Mesenchymal stem cell (in vitro differentiated cells and primary cell): ENCODE measurements around the gene GPC4.
A peak's percentile ranks its signal among the peaks of the same experiment; 100 is the strongest.

Source experiments
- DNase-seq: peaks from one replicate; pipeline ENCODE4 v3.0.0-alpha.2; 2013
- H2AFZ ChIP-seq: one replicate; pipeline ENCODE4 v1.6.1; 2013; ENCODE audit warnings: low read depth, mild to moderate bottlenecking, control low read depth, inconsistent platforms, low read length, moderate library complexity
- H2AK5ac ChIP-seq: 2 replicates; pipeline ENCODE4 v1.6.1; 2013; ENCODE audit warnings: low read length, moderate library complexity, mild to moderate bottlenecking, inconsistent platforms; ENCODE audit not compliant: severe bottlenecking
- H2BK120ac ChIP-seq: one replicate; pipeline ENCODE4 v1.6.1; 2013; ENCODE audit warnings: low read depth, mild to moderate bottlenecking, inconsistent platforms, low read length, moderate library complexity
- H2BK12ac ChIP-seq, 2 experiments: one replicate each; pipeline ENCODE4 v1.6.1; 2013; ENCODE audit warnings: inconsistent platforms in 2 of 2, low read length in 2 of 2, mild to moderate bottlenecking in 2 of 2, moderate library complexity in 2 of 2, control low read depth in 1 of 2
- H2BK15ac ChIP-seq: one replicate; pipeline ENCODE4 v1.6.1; 2013; ENCODE audit warnings: mild to moderate bottlenecking, low read depth, inconsistent platforms; ENCODE audit not compliant: poor library complexity, severe bottlenecking
- H2BK5ac ChIP-seq: 2 replicates; pipeline ENCODE4 v1.6.1; 2013; ENCODE audit warnings: low read depth, mild to moderate bottlenecking, low read length, control low read depth, inconsistent platforms; ENCODE audit not compliant: poor library complexity, severe bottlenecking
- H3K14ac ChIP-seq, 2 experiments: one replicate each; pipeline ENCODE4 v1.6.1; 2013; ENCODE audit warnings: inconsistent platforms in 2 of 2, low read length in 2 of 2, control low read depth in 1 of 2, mild to moderate bottlenecking in 1 of 2, moderate library complexity in 1 of 2
- H3K18ac ChIP-seq, 2 experiments: one replicate each; pipeline ENCODE4 v1.6.1; 2013; ENCODE audit warnings: inconsistent platforms in 2 of 2, low read length in 2 of 2, control low read depth in 1 of 2, low read depth in 1 of 2, mild to moderate bottlenecking in 1 of 2
- H3K23ac ChIP-seq, 2 experiments: one replicate each; pipeline ENCODE4 v1.6.1; 2013; ENCODE audit warnings: inconsistent platforms in 2 of 2, low read length in 2 of 2, mild to moderate bottlenecking in 2 of 2, moderate library complexity in 2 of 2, control low read depth in 1 of 2
- H3K27ac ChIP-seq: 2 replicates; pipeline ENCODE4 v1.5.1; 2013; ENCODE audit warnings: mild to moderate bottlenecking, moderate library complexity, low read length, control low read depth, inconsistent platforms; ENCODE audit not compliant: poor library complexity, severe bottlenecking
- H3K27me3 ChIP-seq, 2 experiments: 2 replicates each; pipeline versions ENCODE4 v1.6.1 to v1.7.0; 2013; ENCODE audit warnings: low read length in 2 of 2, mild to moderate bottlenecking in 2 of 2, moderate library complexity in 2 of 2, control low read depth in 1 of 2, inconsistent platforms in 1 of 2; ENCODE audit not compliant: control insufficient read depth in 1 of 2, insufficient read depth in 1 of 2
- H3K36me3 ChIP-seq, 2 experiments: 2 replicates each; pipeline versions ENCODE4 v1.6.1 to v1.7.0; 2013; ENCODE audit warnings: low read length in 2 of 2, control low read depth in 1 of 2, inconsistent platforms in 1 of 2, low read depth in 1 of 2, mild to moderate bottlenecking in 1 of 2; ENCODE audit not compliant: insufficient read depth in 2 of 2, control insufficient read depth in 1 of 2
- H3K4ac ChIP-seq, 2 experiments: one replicate each; pipeline ENCODE4 v1.6.1; 2013; ENCODE audit warnings: inconsistent platforms in 2 of 2, low read length in 2 of 2, mild to moderate bottlenecking in 2 of 2, moderate library complexity in 2 of 2, control low read depth in 1 of 2, low read depth in 1 of 2
- H3K4me1 ChIP-seq: 2 replicates; pipeline ENCODE4 v1.6.1; 2013; ENCODE audit warnings: low read depth, low read length, control low read depth; ENCODE audit not compliant: control insufficient read depth, insufficient read depth
- H3K4me2 ChIP-seq: 2 replicates; pipeline ENCODE4 v1.6.1; 2013; ENCODE audit warnings: low read length, mild to moderate bottlenecking, inconsistent platforms; ENCODE audit not compliant: poor library complexity, severe bottlenecking
- H3K4me3 ChIP-seq, 2 experiments: 2 replicates each; pipeline versions ENCODE4 v1.5.1 to v1.7.0; 2013; ENCODE audit warnings: low read length in 2 of 2, mild to moderate bottlenecking in 2 of 2, control low read depth in 1 of 2, low read depth in 1 of 2; ENCODE audit not compliant: insufficient read depth in 1 of 2
- H3K79me1 ChIP-seq: replicated peaks from 2 replicates; pipeline ENCODE4 v1.6.1; 2013; ENCODE audit warnings: mild to moderate bottlenecking, control low read depth, low read length, inconsistent platforms; ENCODE audit not compliant: poor library complexity, severe bottlenecking
- H3K9ac ChIP-seq: 2 replicates; pipeline ENCODE4 v1.7.0; 2013; ENCODE audit warnings: mild to moderate bottlenecking, low read length, moderate library complexity
- H3K9me3 ChIP-seq: 2 replicates; pipeline ENCODE4 v1.7.0; 2013; ENCODE audit warnings: mild to moderate bottlenecking, low read length; ENCODE audit not compliant: control insufficient read depth
- H4K8ac ChIP-seq: one replicate; pipeline ENCODE4 v1.6.1; 2013; ENCODE audit warnings: inconsistent platforms, mild to moderate bottlenecking, low read length, moderate library complexity
- H4K91ac ChIP-seq: one replicate; pipeline ENCODE4 v1.6.1; 2013; ENCODE audit warnings: mild to moderate bottlenecking, low read length, inconsistent platforms
- WGBS: methylation state at CpG from one replicate; pipeline ENCODE4 v1.1.7; 2013; ENCODE audit warnings: mixed read lengths; 5-methylcytosine and 5-hydroxymethylcytosine counted together

The GPC4 gene

GRCh38 chrX:133384454-133384853 is 30.8 kb downstream of the GPC4 start:
- no peaks in the 10 kb centered on the region for H3K9me3 ChIP-seq
- H3K27ac ChIP-seq: no peak overlapping the region
- H3K18ac ChIP-seq: no peak overlapping the region
- no peak overlapping the region for H2BK120ac ChIP-seq
- no peak overlapping the region for H3K4me3 ChIP-seq
- no peak overlapping the region for H3K14ac ChIP-seq
- peaks cover 6% of the 10 kb centered on the region for H3K79me1 ChIP-seq
- no peak for DNase-seq
- no peak overlapping the region for H4K8ac ChIP-seq
- H3K4ac ChIP-seq: no peak overlapping the region
- WGBS: 91% methylated on average over 6 of the region's 6 CpGs
- H4K91ac ChIP-seq: no peak overlapping the region
- no peak overlapping the region for H2BK5ac ChIP-seq
- no peaks in the 10 kb centered on the region for H3K36me3 ChIP-seq
- no peak overlapping the region for H3K4me2 ChIP-seq
- H2AK5ac ChIP-seq: no peak overlapping the region
- H3K27me3 ChIP-seq: peaks cover 0 to 10% of the 10 kb centered on the region in 2 experiments
- no peaks in the 10 kb centered on the region for H3K4me1 ChIP-seq
- H2BK15ac ChIP-seq: no peak overlapping the region
- no peak overlapping the region for H3K23ac ChIP-seq
- H2BK12ac ChIP-seq: no peak overlapping the region
- H2AFZ ChIP-seq: no peak overlapping the region
- H3K9ac ChIP-seq: no peak overlapping the region

GRCh38 chrX:133380711-133381619 is 34.3 kb downstream of the GPC4 start:
- Histone ChIP-seq H2BK5ac (no peak overlapping the region), H3K36me3 (no peaks in the 10 kb centered on the region), H3K4me1 (peaks cover 3% of the 10 kb centered on the region), H3K27me3 (peaks cover 0 to 8% of the 10 kb centered on the region in 2 experiments), H2AK5ac (no peak overlapping the region), H2AFZ (no peak overlapping the region), H3K4ac (no peak overlapping the region), H3K9me3 (no peaks in the 10 kb centered on the region), H2BK120ac (no peak overlapping the region), H3K4me2 (no peak overlapping the region), H3K9ac (no peak overlapping the region), H3K18ac (no peak overlapping the region), H3K4me3 (no peak overlapping the region), H3K27ac (no peak overlapping the region), H4K8ac (no peak overlapping the region), H3K79me1 (peaks cover 14% of the 10 kb centered on the region), H2BK12ac (no peak overlapping the region), H3K14ac (no peak overlapping the region), H2BK15ac (no peak overlapping the region), H3K23ac (no peak overlapping the region), H4K91ac (no peak overlapping the region)
- 99% methylated on average over 9 of the region's 10 CpGs for WGBS
- DNase-seq: no peak

GRCh38 chrX:133376422-133376821 is 38.9 kb downstream of the GPC4 start:
- H2BK12ac ChIP-seq: no peak overlapping the region
- no peak overlapping the region for H2BK5ac ChIP-seq
- no peak overlapping the region for H3K18ac ChIP-seq
- peaks cover 3% of the 10 kb centered on the region for H3K4me1 ChIP-seq
- H3K27me3 ChIP-seq: peaks cover 0 to 8% of the 10 kb centered on the region in 2 experiments
- H2AFZ ChIP-seq: no peak overlapping the region
- H2BK15ac ChIP-seq: no peak overlapping the region
- H3K23ac ChIP-seq: no peak overlapping the region
- no peak overlapping the region for H2BK120ac ChIP-seq
- peaks cover 0 to 2% of the 10 kb centered on the region in 2 experiments for H3K36me3 ChIP-seq
- no peak overlapping the region for H3K27ac ChIP-seq
- no peak overlapping the region for H3K4ac ChIP-seq
- H3K79me1 ChIP-seq: peaks cover 10% of the 10 kb centered on the region
- no peak overlapping the region for H2AK5ac ChIP-seq
- H3K4me3 ChIP-seq: no peak overlapping the region
- no peak for DNase-seq
- H4K91ac ChIP-seq: no peak overlapping the region
- 78% methylated on average over 3 of the region's 3 CpGs for WGBS
- no peaks in the 10 kb centered on the region for H3K9me3 ChIP-seq
- no peak overlapping the region for H4K8ac ChIP-seq
- no peak overlapping the region for H3K9ac ChIP-seq
- no peak overlapping the region for H3K4me2 ChIP-seq
- no peak overlapping the region for H3K14ac ChIP-seq

- Histone ChIP-seq H4K91ac (no peak overlapping the region), H2BK12ac (no peak overlapping the region), H2BK5ac (no peak overlapping the region), H3K27ac (no peak overlapping the region), H3K4me2 (no peak overlapping the region), H4K8ac (no peak overlapping the region), H3K36me3 (peaks cover 0 to 2% of the 10 kb centered on the region in 2 experiments), H3K9ac (no peak overlapping the region), H3K9me3 (no peaks in the 10 kb centered on the region), H3K4me1 (peaks cover 3% of the 10 kb centered on the region), H2AK5ac (no peak overlapping the region), H2AFZ (no peak overlapping the region), H3K14ac (peak overlapping the region in 1 of 2 experiments; percentile 15), H3K18ac (no peak overlapping the region), H3K27me3 (peaks cover 0 to 8% of the 10 kb centered on the region in 2 experiments), H3K4me3 (no peak overlapping the region), H3K4ac (no peak overlapping the region), H3K23ac (no peak overlapping the region), H3K79me1 (peaks cover 10% of the 10 kb centered on the region), H2BK120ac (no peak overlapping the region), H2BK15ac (no peak overlapping the region)
- DNase-seq: peak; percentile 11
- 40% methylated on average over 3 of the region's 7 CpGs for WGBS
Observed at GRCh38 chrX:133375615-133376340, 39.5 kb downstream of the GPC4 start.
